NCI-H146 (cell line): Measurements from ENCODE around the gene RETN.

Source experiments
- DNase-seq: peaks from one replicate; lab custom pipeline; 2025; lab: John Stamatoyannopoulos, UW

The RETN gene

GRCh38 chr19:7706188-7706954 lies 37.5 kb downstream of the RETN start:
- DNase-seq, result no peak

GRCh38 chr19:7706955-7707456 lies 38.2 kb downstream of the RETN start:
- no peak for DNase-seq

- no peak for DNase-seq
Observed at GRCh38 chr19:7709932-7710460, 41.1 kb downstream of the RETN start.

- DNase-seq, result no peak
Observed at GRCh38 chr19:7710616-7711015, 41.8 kb downstream of the RETN start.

GRCh38 chr19:7715671-7716070 lies 46.8 kb downstream of the RETN start:
- no peak for DNase-seq

- DNase-seq, result no peak
Observed at GRCh38 chr19:7716762-7717161, 47.9 kb downstream of the RETN start.

- DNase-seq, result no peak
Observed at GRCh38 chr19:7718668-7719067, 49.8 kb downstream of the RETN start.
